Stimulated activated naive CD8-positive, alpha-beta T cell treated with anti-CD3 and anti-CD28 coated beads, Interleukin-15, amount 100 ng/mL, for 72 hours (primary cell): Measurements from ENCODE around the gene SATB2.
A peak's percentile ranks its signal among the peaks of the same experiment; 100 is the strongest.

Source experiments
- ATAC-seq: fragments of 150-1000 bp; cut with Tn5 transposase; 2 replicates; pipeline ENCODE4 v1.10.0; 2021; ENCODE audit warnings: mild to moderate bottlenecking, moderate library complexity
- DNase-seq, 2 donors: peaks; one replicate each; pipeline ENCODE4 v3.0.0; 2021 to 2022
- H3K27ac Mint-ChIP-seq, 2 donors: one replicate each; pipeline ENCODE4 v1.8.0; 2022; ENCODE audit warnings: mild to moderate bottlenecking in 2 of 2, mixed read lengths in 2 of 2, moderate library complexity in 2 of 2
- H3K27me3 Mint-ChIP-seq: one replicate; pipeline ENCODE4 v1.8.0; 2022; ENCODE audit warnings: mixed read lengths
- H3K4me1 Mint-ChIP-seq: one replicate; pipeline ENCODE4 v1.8.0; 2022; ENCODE audit warnings: mild to moderate bottlenecking, mixed read lengths
- H3K4me3 Mint-ChIP-seq, 2 donors: one replicate each; pipeline ENCODE4 v1.8.0; 2022; ENCODE audit warnings: mild to moderate bottlenecking in 2 of 2, mixed read lengths in 2 of 2, moderate library complexity in 1 of 2
- H3K9me3 Mint-ChIP-seq, 2 donors: one replicate each; pipeline ENCODE4 v1.8.0; 2022; ENCODE audit warnings: mixed read lengths in 2 of 2

SATB2 gene

GRCh38 chr2:199469514-199470360 is 12.0 kb upstream of the SATB2 start:
- H3K9me3 Mint-ChIP-seq = peaks cover 0 to 8% of the 10 kb centered on the region in 2 donors

GRCh38 chr2:199468561-199469513 is 11.1 kb upstream of the SATB2 start:
- peak; percentile 46 for ATAC-seq
- no peak overlapping the region for H3K27ac Mint-ChIP-seq

More at GRCh38 chr2:199469514-199470360, 12.0 kb upstream of the SATB2 start:
- H3K4me3 Mint-ChIP-seq = peak overlapping the region; percentile 66 to 75
- H3K4me1 Mint-ChIP-seq = peaks cover 54% of the 10 kb centered on the region
- H3K27me3 Mint-ChIP-seq = peaks cover 98% of the 10 kb centered on the region
- DNase-seq (no peak), ATAC-seq (no peak)
- H3K27ac Mint-ChIP-seq = no peak overlapping the region

GRCh38 chr2:199467066-199467822 is 9.5 kb upstream of the SATB2 start:
- Mint-ChIP-seq H3K4me3 (no peak overlapping the region), H3K27ac (no peak overlapping the region), H3K27me3 (peaks cover 100% of the 10 kb centered on the region), H3K4me1 (peaks cover 60% of the 10 kb centered on the region), H3K9me3 (peaks cover 0 to 8% of the 10 kb centered on the region in 2 donors)
- DNase-seq (no peak), ATAC-seq (no peak)

More at GRCh38 chr2:199468561-199469513, 11.1 kb upstream of the SATB2 start:
- peak; percentile 23 to 27 for DNase-seq
- Mint-ChIP-seq H3K9me3 (peaks cover 0 to 8% of the 10 kb centered on the region in 2 donors), H3K27me3 (peaks cover 98% of the 10 kb centered on the region), H3K4me1 (peaks cover 60% of the 10 kb centered on the region), H3K4me3 (peak overlapping the region; percentile 66 to 75)

GRCh38 chr2:199466692-199467065 is 8.9 kb upstream of the SATB2 start:
- H3K4me1 Mint-ChIP-seq = peaks cover 60% of the 10 kb centered on the region
- no peak overlapping the region for H3K4me3 Mint-ChIP-seq
- peaks cover 100% of the 10 kb centered on the region for H3K27me3 Mint-ChIP-seq
- ATAC-seq (no peak), DNase-seq (peak in 1 of 2 donors; percentile 2)
- peaks cover 0 to 8% of the 10 kb centered on the region in 2 donors for H3K9me3 Mint-ChIP-seq
- no peak overlapping the region for H3K27ac Mint-ChIP-seq

- peaks cover 0 to 8% of the 10 kb centered on the region in 2 donors for H3K9me3 Mint-ChIP-seq
- DNase-seq (no peak), ATAC-seq (no peak)
- H3K27ac Mint-ChIP-seq = no peak overlapping the region
- H3K4me1 Mint-ChIP-seq = peaks cover 55% of the 10 kb centered on the region
- no peak overlapping the region for H3K4me3 Mint-ChIP-seq
- peaks cover 100% of the 10 kb centered on the region for H3K27me3 Mint-ChIP-seq
Measured at GRCh38 chr2:199465988-199466691, 8.4 kb upstream of the SATB2 start.

GRCh38 chr2:199465390-199465789 is 7.7 kb upstream of the SATB2 start:
- no peak for ATAC-seq
- Mint-ChIP-seq H3K27ac (no peak overlapping the region), H3K4me3 (no peak overlapping the region), H3K27me3 (peaks cover 100% of the 10 kb centered on the region), H3K9me3 (peaks cover 0 to 8% of the 10 kb centered on the region in 2 donors), H3K4me1 (peaks cover 50% of the 10 kb centered on the region)
- no peak for DNase-seq

- Mint-ChIP-seq H3K4me1 (peaks cover 51% of the 10 kb centered on the region), H3K9me3 (peaks cover 0 to 8% of the 10 kb centered on the region in 2 donors), H3K27ac (no peak overlapping the region), H3K27me3 (peaks cover 100% of the 10 kb centered on the region), H3K4me3 (peak overlapping the region in 1 of 2 donors; percentile 47)
- ATAC-seq (no peak), DNase-seq (no peak)
Measured at GRCh38 chr2:199464606-199465352, 7.0 kb upstream of the SATB2 start.

GRCh38 chr2:199463708-199464605 is 6.2 kb upstream of the SATB2 start:
- ATAC-seq = no peak
- Mint-ChIP-seq H3K27ac (peak overlapping the region in 1 of 2 donors; percentile 54), H3K4me3 (peak overlapping the region; percentile 51 to 66), H3K9me3 (peaks cover 0 to 8% of the 10 kb centered on the region in 2 donors), H3K27me3 (peaks cover 96% of the 10 kb centered on the region), H3K4me1 (peaks cover 49% of the 10 kb centered on the region)
- peak; percentile 15 for DNase-seq

- Mint-ChIP-seq H3K27me3 (peaks cover 87% of the 10 kb centered on the region), H3K4me3 (peak overlapping the region; percentile 68 to 78), H3K4me1 (peaks cover 40% of the 10 kb centered on the region), H3K9me3 (peaks cover 0 to 8% of the 10 kb centered on the region in 2 donors), H3K27ac (no peak overlapping the region)
- ATAC-seq = peak; percentile 51
- DNase-seq = peak; percentile 69
Measured at GRCh38 chr2:199462956-199463692, 5.4 kb upstream of the SATB2 start.

GRCh38 chr2:199462347-199462955 is 4.7 kb upstream of the SATB2 start:
- peaks cover 84% of the 10 kb centered on the region for H3K27me3 Mint-ChIP-seq
- peak overlapping the region; percentile 68 to 78 for H3K4me3 Mint-ChIP-seq
- ATAC-seq (no peak), DNase-seq (peak in 1 of 2 donors; percentile 16)
- peaks cover 0 to 8% of the 10 kb centered on the region in 2 donors for H3K9me3 Mint-ChIP-seq
- no peak overlapping the region for H3K27ac Mint-ChIP-seq
- peaks cover 36% of the 10 kb centered on the region for H3K4me1 Mint-ChIP-seq

GRCh38 chr2:199461711-199462346 is 4.1 kb upstream of the SATB2 start:
- DNase-seq (no peak), ATAC-seq (no peak)
- peaks cover 0 to 7% of the 10 kb centered on the region in 2 donors for H3K9me3 Mint-ChIP-seq
- H3K4me1 Mint-ChIP-seq = peaks cover 37% of the 10 kb centered on the region
- H3K27me3 Mint-ChIP-seq = peaks cover 84% of the 10 kb centered on the region
- no peak overlapping the region for H3K27ac Mint-ChIP-seq
- H3K4me3 Mint-ChIP-seq = no peak overlapping the region
